ENCODE measurements around the gene R3HDM2.

The R3HDM2 gene

GRCh38 chr12:57262126-57262822 is 168.6 kb downstream of the R3HDM2 start:
- no peak for DNase-seq

GRCh38 chr12:57261428-57261865 is 169.4 kb downstream of the R3HDM2 start:
- no peak for DNase-seq

- DNase-seq: no peak
Measured at GRCh38 chr12:57260366-57260765, 170.5 kb downstream of the R3HDM2 start.

GRCh38 chr12:57258977-57259970 is 171.6 kb downstream of the R3HDM2 start:
- no peak for DNase-seq

GRCh38 chr12:57255916-57256315 is 174.9 kb downstream of the R3HDM2 start:
- no peak for DNase-seq

- DNase-seq: no peak
Measured at GRCh38 chr12:57254506-57255280, 176.2 kb downstream of the R3HDM2 start.

GRCh38 chr12:57250956-57251355 is 179.9 kb downstream of the R3HDM2 start, which contains the start of gene STAC3:
TSS of gene STAC3 (minus strand) at chr12:57251187. CDS start at chr12:57249636, 1,551 bp downstream.
- DNase-seq: no peak

- DNase-seq: no peak
Measured at GRCh38 chr12:57250541-57250940, 180.3 kb downstream of the R3HDM2 start.

- no peak for DNase-seq
Measured at GRCh38 chr12:57248934-57249742, 181.7 kb downstream of the R3HDM2 start.

GRCh38 chr12:57247041-57247440 is 183.8 kb downstream of the R3HDM2 start:
- no peak for DNase-seq

GRCh38 chr12:57244312-57244696 is 186.5 kb downstream of the R3HDM2 start:
- DNase-seq: no peak

- DNase-seq: peak; percentile 67
Measured at GRCh38 chr12:57243521-57244311, 187.1 kb downstream of the R3HDM2 start.

- peak; percentile 65 for DNase-seq
Measured at GRCh38 chr12:57242691-57243454, 188.0 kb downstream of the R3HDM2 start.

- no peak for DNase-seq
Measured at GRCh38 chr12:57242329-57242690, 188.5 kb downstream of the R3HDM2 start.

- DNase-seq: no peak
Measured at GRCh38 chr12:57241402-57242310, 189.2 kb downstream of the R3HDM2 start.

GRCh38 chr12:57240926-57241401 is 189.9 kb downstream of the R3HDM2 start:
- no peak for DNase-seq

GRCh38 chr12:57240066-57240921 is 190.5 kb downstream of the R3HDM2 start:
- peak; percentile 75 for DNase-seq

GRCh38 chr12:57239587-57240065 is 191.2 kb downstream of the R3HDM2 start:
- no peak for DNase-seq

Measured in fibroblast of skin of scalp (primary cell).